ENCODE results near the gene ITM2C.
A peak's percentile ranks its signal among the peaks of the same experiment; 100 is the strongest.

The ITM2C gene

GRCh38 chr2:230830428-230830827 lies 34.3 kb upstream of the ITM2C start:
- DNase-seq (ENCODE audit: low read depth, low spot score) = no peak
- Histone ChIP-seq H3K36me3 (ENCODE audit: insufficient read depth, insufficient read length, low read length) (no peaks in the 10 kb centered on the region), H3K4me3 (ENCODE audit: insufficient read length, low read depth) (no peak overlapping the region), H3K9me3 (ENCODE audit: insufficient read depth, low read length) (peaks cover 10% of the 10 kb centered on the region; the same call in 1 of the 2 replicates), H3K4me1 (ENCODE audit: insufficient read depth, insufficient read length) (no peaks in the 10 kb centered on the region), H3K27me3 (ENCODE audit: insufficient read depth, insufficient read length) (no peaks in the 10 kb centered on the region), H3K9ac (ENCODE audit: insufficient read length, low read depth) (no peak overlapping the region)
- TF ChIP-seq SUZ12 (IDR thresholded peaks at IDR 0.05; ENCODE audit: extremely low read depth, insufficient read depth, insufficient read length) = no peak
- no peak for TF ChIP-seq ZNF274 (IDR thresholded peaks at IDR 0.05; ENCODE audit: low read depth, low read length)
- no peak for TF ChIP-seq YY1 (IDR thresholded peaks at IDR 0.05; ENCODE audit: insufficient read depth, insufficient read length)

GRCh38 chr2:230840301-230840700 lies 24.4 kb upstream of the ITM2C start:
- DNase-seq (ENCODE audit: low read depth, low spot score) = no peak
- no peaks in the 10 kb centered on the region for H3K27me3 ChIP-seq (ENCODE audit: insufficient read depth, insufficient read length)
- TF ChIP-seq SUZ12 (IDR thresholded peaks at IDR 0.05; ENCODE audit: extremely low read depth, insufficient read depth, insufficient read length) (no peak), YY1 (IDR thresholded peaks at IDR 0.05; ENCODE audit: insufficient read depth, insufficient read length) (no peak), ZNF274 (IDR thresholded peaks at IDR 0.05; ENCODE audit: low read depth, low read length) (no peak)
- no peak overlapping the region for H3K4me3 ChIP-seq (ENCODE audit: insufficient read length, low read depth)
- peaks cover 12% of the 10 kb centered on the region; the same call in 1 of the 2 replicates for H3K9me3 ChIP-seq (ENCODE audit: insufficient read depth, low read length)
- no peak overlapping the region for H3K9ac ChIP-seq (ENCODE audit: insufficient read length, low read depth)
- no peaks in the 10 kb centered on the region for H3K36me3 ChIP-seq (ENCODE audit: insufficient read depth, insufficient read length, low read length)
- H3K4me1 ChIP-seq (ENCODE audit: insufficient read depth, insufficient read length) = no peaks in the 10 kb centered on the region

GRCh38 chr2:230842473-230842872 lies 22.3 kb upstream of the ITM2C start:
- Histone ChIP-seq H3K4me3 (ENCODE audit: insufficient read length, low read depth) (no peak overlapping the region), H3K27me3 (ENCODE audit: insufficient read depth, insufficient read length) (peaks cover 5% of the 10 kb centered on the region), H3K9ac (ENCODE audit: insufficient read length, low read depth) (no peak overlapping the region), H3K9me3 (ENCODE audit: insufficient read depth, low read length) (peaks cover 12% of the 10 kb centered on the region; the same call in 1 of the 2 replicates), H3K36me3 (ENCODE audit: insufficient read depth, insufficient read length, low read length) (no peaks in the 10 kb centered on the region), H3K4me1 (ENCODE audit: insufficient read depth, insufficient read length) (no peaks in the 10 kb centered on the region)
- DNase-seq (ENCODE audit: low read depth, low spot score) = no peak
- TF ChIP-seq ZNF274 (IDR thresholded peaks at IDR 0.05; ENCODE audit: low read depth, low read length) (no peak), YY1 (IDR thresholded peaks at IDR 0.05; ENCODE audit: insufficient read depth, insufficient read length) (no peak), SUZ12 (IDR thresholded peaks at IDR 0.05; ENCODE audit: extremely low read depth, insufficient read depth, insufficient read length) (no peak)

GRCh38 chr2:230843132-230843531 lies 21.6 kb upstream of the ITM2C start:
- no peak overlapping the region for H3K4me3 ChIP-seq (ENCODE audit: insufficient read length, low read depth)
- TF ChIP-seq YY1 (IDR thresholded peaks at IDR 0.05; ENCODE audit: insufficient read depth, insufficient read length) (no peak), SUZ12 (IDR thresholded peaks at IDR 0.05; ENCODE audit: extremely low read depth, insufficient read depth, insufficient read length) (no peak), ZNF274 (IDR thresholded peaks at IDR 0.05; ENCODE audit: low read depth, low read length) (no peak)

GRCh38 chr2:230846360-230846759 lies 18.4 kb upstream of the ITM2C start:
- no peak overlapping the region for H3K4me3 ChIP-seq (ENCODE audit: insufficient read length, low read depth)
- no peak for DNase-seq (ENCODE audit: low read depth, low spot score)
- peaks cover 9% of the 10 kb centered on the region for H3K27me3 ChIP-seq (ENCODE audit: insufficient read depth, insufficient read length)
- H3K9ac ChIP-seq (ENCODE audit: insufficient read length, low read depth) = no peak overlapping the region
- H3K4me1 ChIP-seq (ENCODE audit: insufficient read depth, insufficient read length) = no peaks in the 10 kb centered on the region
- H3K36me3 ChIP-seq (ENCODE audit: insufficient read depth, insufficient read length, low read length) = no peaks in the 10 kb centered on the region
- TF ChIP-seq ZNF274 (IDR thresholded peaks at IDR 0.05; ENCODE audit: low read depth, low read length) (no peak), SUZ12 (IDR thresholded peaks at IDR 0.05; ENCODE audit: extremely low read depth, insufficient read depth, insufficient read length) (no peak), YY1 (IDR thresholded peaks at IDR 0.05; ENCODE audit: insufficient read depth, insufficient read length) (no peak)
- no peaks in the 10 kb centered on the region for H3K9me3 ChIP-seq (ENCODE audit: insufficient read depth, low read length)

More at GRCh38 chr2:230843132-230843531, 21.6 kb upstream of the ITM2C start:
- Histone ChIP-seq H3K9me3 (ENCODE audit: insufficient read depth, low read length) (peaks cover 12% of the 10 kb centered on the region; the same call in 1 of the 2 replicates), H3K36me3 (ENCODE audit: insufficient read depth, insufficient read length, low read length) (no peaks in the 10 kb centered on the region), H3K4me1 (ENCODE audit: insufficient read depth, insufficient read length) (no peaks in the 10 kb centered on the region), H3K27me3 (ENCODE audit: insufficient read depth, insufficient read length) (peaks cover 5% of the 10 kb centered on the region), H3K9ac (ENCODE audit: insufficient read length, low read depth) (no peak overlapping the region)
- no peak for DNase-seq (ENCODE audit: low read depth, low spot score)

GRCh38 chr2:230847883-230848388 lies 16.8 kb upstream of the ITM2C start:
- Histone ChIP-seq H3K27me3 (ENCODE audit: insufficient read depth, insufficient read length) (peaks cover 9% of the 10 kb centered on the region), H3K36me3 (ENCODE audit: insufficient read depth, insufficient read length, low read length) (no peaks in the 10 kb centered on the region), H3K9ac (ENCODE audit: insufficient read length, low read depth) (no peak overlapping the region), H3K4me3 (ENCODE audit: insufficient read length, low read depth) (no peak overlapping the region), H3K4me1 (ENCODE audit: insufficient read depth, insufficient read length) (peaks cover 3% of the 10 kb centered on the region), H3K9me3 (ENCODE audit: insufficient read depth, low read length) (no peaks in the 10 kb centered on the region)
- no peak for TF ChIP-seq YY1 (IDR thresholded peaks at IDR 0.05; ENCODE audit: insufficient read depth, insufficient read length)
- peak; percentile 89 for DNase-seq (ENCODE audit: low read depth, low spot score)

GRCh38 chr2:230849633-230850357 lies 14.9 kb upstream of the ITM2C start:
- H3K9me3 ChIP-seq (ENCODE audit: insufficient read depth, low read length) = no peaks in the 10 kb centered on the region
- H3K4me1 ChIP-seq (ENCODE audit: insufficient read depth, insufficient read length) = peaks cover 3% of the 10 kb centered on the region
- no peak overlapping the region for H3K9ac ChIP-seq (ENCODE audit: insufficient read length, low read depth)
- peaks cover 9% of the 10 kb centered on the region for H3K27me3 ChIP-seq (ENCODE audit: insufficient read depth, insufficient read length)
- no peak for TF ChIP-seq SUZ12 (IDR thresholded peaks at IDR 0.05; ENCODE audit: extremely low read depth, insufficient read depth, insufficient read length)
- no peak for TF ChIP-seq YY1 (IDR thresholded peaks at IDR 0.05; ENCODE audit: insufficient read depth, insufficient read length)
- no peak for TF ChIP-seq ZNF274 (IDR thresholded peaks at IDR 0.05; ENCODE audit: low read depth, low read length)
- H3K36me3 ChIP-seq (ENCODE audit: insufficient read depth, insufficient read length, low read length) = no peaks in the 10 kb centered on the region
- DNase-seq (ENCODE audit: low read depth, low spot score) = no peak
- H3K4me3 ChIP-seq (ENCODE audit: insufficient read length, low read depth) = no peak overlapping the region

Data from NT2/D1 (cell line).